MM.1S (cell line): ENCODE measurements around the gene ECE1.

Source experiments
- DNase-seq: peaks from one replicate; pipeline ENCODE4 v3.0.0-alpha.2; 2015
- H2AFZ ChIP-seq: fragments of 300-600 bp; sonication (generic); 2 replicates; pipeline ENCODE4 v1.6.0; 2016; ENCODE audit warnings: antibody characterized with exemption, low read length
- H3F3A ChIP-seq: fragments of 300-600 bp; sonication (generic); 2 replicates; pipeline ENCODE4 v1.6.1; 2016; ENCODE audit warnings: mild to moderate bottlenecking, antibody characterized with exemption, low read length, moderate library complexity, mixed read lengths; ENCODE audit not compliant: insufficient read depth
- H3K27ac ChIP-seq: fragments of 300-600 bp; sonication (generic); 2 replicates; pipeline ENCODE4 v1.5.1; 2016; ENCODE audit warnings: mild to moderate bottlenecking, low read length
- H3K27me3 ChIP-seq: fragments of 300-600 bp; sonication (generic); replicated peaks from 2 replicates; pipeline ENCODE4 v1.6.0; 2016; ENCODE audit warnings: low read length; ENCODE audit not compliant: insufficient read depth
- H3K36me3 ChIP-seq: fragments of 300-600 bp; sonication (generic); replicated peaks from 2 replicates; pipeline ENCODE4 v1.6.1; 2016; ENCODE audit warnings: mild to moderate bottlenecking, low read length, mixed read lengths; ENCODE audit not compliant: insufficient read depth
- H3K4me1 ChIP-seq: fragments of 300-600 bp; sonication (generic); 2 replicates; pipeline ENCODE4 v1.6.1; 2016; ENCODE audit warnings: low read length, mixed read lengths
- H3K4me2 ChIP-seq: fragments of 300-600 bp; sonication (generic); 2 replicates; pipeline ENCODE4 v1.6.0; 2016; ENCODE audit warnings: low read depth, low read length
- H3K4me3 ChIP-seq: fragments of 300-600 bp; sonication (generic); 2 replicates; pipeline ENCODE4 v1.5.1; 2016; ENCODE audit warnings: low read length, mixed read lengths
- H3K79me2 ChIP-seq: fragments of 300-600 bp; sonication (generic); 2 replicates; pipeline ENCODE4 v1.6.1; 2016; ENCODE audit warnings: mixed run types, low read length, mixed read lengths
- H3K9ac ChIP-seq: fragments of 300-600 bp; sonication (generic); 2 replicates; pipeline ENCODE4 v1.6.1; 2016; ENCODE audit warnings: low read length, mixed read lengths
- H3K9me2 ChIP-seq: fragments of 300-600 bp; sonication (generic); replicated peaks from 2 replicates; pipeline ENCODE4 v1.6.1; 2016; ENCODE audit warnings: mild to moderate bottlenecking, low read length, mixed read lengths; ENCODE audit not compliant: insufficient read depth
- H3K9me3 ChIP-seq: fragments of 300-600 bp; sonication (generic); replicated peaks from 2 replicates; pipeline ENCODE4 v1.6.1; 2016; ENCODE audit warnings: mild to moderate bottlenecking, low read length, mixed read lengths; ENCODE audit not compliant: insufficient read depth
- H4K20me1 ChIP-seq: fragments of 300-600 bp; sonication (generic); 2 replicates; pipeline ENCODE4 v1.6.1; 2016; ENCODE audit warnings: mild to moderate bottlenecking, low read length, moderate library complexity, mixed read lengths; ENCODE audit not compliant: insufficient read depth
- CTCF ChIP-seq: fragments of 300-600 bp; sonication (generic); IDR thresholded peaks from 2 replicates; pipeline ENCODE4 v1.5.1; 2016; ENCODE audit warnings: antibody characterized with exemption, low read length, mixed read lengths
- EZH2 ChIP-seq: fragments of 300-600 bp; sonication (generic); optimal IDR thresholded peaks from 2 replicates; pipeline ENCODE3; 2017; ENCODE audit warnings: low read depth, mild to moderate bottlenecking, antibody characterized with exemption, low read length, mixed read lengths
- EZH2phosphoT487 ChIP-seq: fragments of 300-600 bp; sonication (generic); IDR thresholded peaks from 2 replicates; pipeline ENCODE4 v1.6.1; 2018; ENCODE audit warnings: antibody characterized with exemption, low read length

Gene ECE1

GRCh38 chr1:21326861-21327344 is 36.6 kb upstream of the ECE1 start:
- Histone ChIP-seq H3K27ac (no peak overlapping the region), H4K20me1 (no peaks in the 10 kb centered on the region), H3K4me1 (no peaks in the 10 kb centered on the region), H3K9me3 (no peaks in the 10 kb centered on the region), H3K9me2 (no peaks in the 10 kb centered on the region), H3K9ac (no peak overlapping the region), H3K79me2 (peaks cover 70% of the 10 kb centered on the region), H3K4me2 (no peak overlapping the region), H3K4me3 (no peak overlapping the region), H3K27me3 (no peaks in the 10 kb centered on the region), H3K36me3 (no peaks in the 10 kb centered on the region), H3F3A (no peaks in the 10 kb centered on the region), H2AFZ (no peak overlapping the region)
- no peak for DNase-seq
- TF ChIP-seq CTCF (no peak), EZH2phosphoT487 (no peak), EZH2 (no peak)

- Histone ChIP-seq H3K27ac (no peak overlapping the region), H3K9me3 (no peaks in the 10 kb centered on the region), H2AFZ (no peak overlapping the region), H3K9ac (no peak overlapping the region), H3K36me3 (no peaks in the 10 kb centered on the region), H3K4me3 (no peak overlapping the region), H3F3A (no peaks in the 10 kb centered on the region), H3K79me2 (peaks cover 69% of the 10 kb centered on the region), H3K27me3 (no peaks in the 10 kb centered on the region), H3K4me2 (no peak overlapping the region), H3K4me1 (no peaks in the 10 kb centered on the region), H4K20me1 (no peaks in the 10 kb centered on the region), H3K9me2 (no peaks in the 10 kb centered on the region)
- no peak for DNase-seq
- TF ChIP-seq EZH2phosphoT487, result no peak
- no peak for TF ChIP-seq EZH2
- TF ChIP-seq CTCF, result no peak
Measured at GRCh38 chr1:21325731-21326387, 35.6 kb upstream of the ECE1 start.

GRCh38 chr1:21325231-21325718 is 35.0 kb upstream of the ECE1 start:
- H3K4me3 ChIP-seq, result no peak overlapping the region
- no peaks in the 10 kb centered on the region for H3K4me1 ChIP-seq

More at GRCh38 chr1:21325231-21325718, 35.0 kb upstream of the ECE1 start:
- Histone ChIP-seq H3K27ac (no peak overlapping the region), H4K20me1 (no peaks in the 10 kb centered on the region), H2AFZ (no peak overlapping the region), H3K9me3 (no peaks in the 10 kb centered on the region), H3F3A (no peaks in the 10 kb centered on the region), H3K9ac (no peak overlapping the region), H3K79me2 (peaks cover 69% of the 10 kb centered on the region), H3K9me2 (no peaks in the 10 kb centered on the region), H3K36me3 (no peaks in the 10 kb centered on the region), H3K27me3 (no peaks in the 10 kb centered on the region), H3K4me2 (no peak overlapping the region)
- no peak for DNase-seq
- no peak for TF ChIP-seq EZH2
- TF ChIP-seq EZH2phosphoT487, result no peak
- TF ChIP-seq CTCF, result no peak
